Testis (tissue), 2 donors: ENCODE results near the gene SLC51A.

Source experiments
- CTCF ChIP-seq, 3 experiments: fragments of 450-650 bp in 2 of 3; fragments of 200-600 bp in 1 of 3; sonication (generic) in 1 of 3; IDR thresholded peaks; one replicate each; pipeline ENCODE4 v1.5.1; 2016 to 2019; ENCODE audit warnings: antibody characterized with exemption in 3 of 3, mild to moderate bottlenecking in 2 of 3, moderate library complexity in 1 of 3
- POLR2A ChIP-seq: fragments of 450-650 bp; IDR thresholded peaks from one replicate; pipeline ENCODE4 v1.6.1; 2017; ENCODE audit warnings: antibody characterized with exemption, mild to moderate bottlenecking, moderate library complexity

- TF ChIP-seq CTCF (IDR thresholded peaks at IDR 0.05) (no peak), POLR2A (no peak)
These were observed 64.5 kb downstream of the SLC51A start for GRCh38 chr3:196280689-196281440.
